OCI-LY7 (cell line): ENCODE data around the gene ANKRD45. TPM values are rescaled to one million over a fixed set of nuclear protein-coding genes. Genes with fewer than 3 reads are reported as not detected.
"Not testable (repeated sequence)": the region's sequence is repeated elsewhere in the genome, so short reads cannot be mapped to it uniquely, and the experiment has no call there.

ENCODE experiments used
- BruUV-seq: library from RNA; stranded (reverse); fragments of 400-500 nt; replicated peaks from 2 replicates; lab custom pipeline; 2021; lab: Mats Ljungman, UMichigan
- CTCF ChIA-PET: fragments of 300-600 bp; sonication (Branson Sonifier 250); formaldehyde crosslinking; loops from one replicate; lab custom pipeline; 2022; ENCODE audit warnings: antibody characterized with exemption; ENCODE audit not compliant: unreplicated experiment; lab: Charles Lee
- POLR2A ChIA-PET: fragments of 300-600 bp; sonication (Branson Sonifier 250); formaldehyde crosslinking; loops from one replicate; lab custom pipeline; 2022; ENCODE audit warnings: antibody characterized with exemption; lab: Charles Lee
- DNase-seq: peaks from one replicate; pipeline ENCODE4 v3.0.0-alpha.2; 2015; ENCODE audit warnings: low spot score
- H2AFZ ChIP-seq: fragments of 200-600 bp; sonication (generic), shearing (Covaris generic); 2 replicates; pipeline ENCODE4 v1.6.1; 2014; ENCODE audit warnings: mild to moderate bottlenecking, antibody characterized with exemption, low read length, moderate library complexity
- H3K27ac ChIP-seq: fragments of 200-600 bp; sonication (generic); 2 replicates; pipeline ENCODE4 v1.5.1; 2014; ENCODE audit warnings: mixed run types, low read depth, mild to moderate bottlenecking, moderate library complexity, low read length, inconsistent platforms; ENCODE audit not compliant: poor library complexity, severe bottlenecking
- H3K36me3 ChIP-seq: fragments of 200-600 bp; sonication (generic); 2 replicates; pipeline ENCODE4 v1.6.1; 2014; ENCODE audit warnings: mild to moderate bottlenecking, antibody characterized with exemption, low read length, moderate library complexity, mixed read lengths; ENCODE audit not compliant: insufficient read depth
- H3K4me1 ChIP-seq: fragments of 200-600 bp; sonication (generic); 2 replicates; pipeline ENCODE4 v1.5.1; 2014; ENCODE audit warnings: mild to moderate bottlenecking, low read length; ENCODE audit not compliant: insufficient read depth, poor library complexity, severe bottlenecking
- H3K4me2 ChIP-seq: fragments of 200-600 bp; sonication (generic); 2 replicates; pipeline ENCODE4 v1.6.1; 2014; ENCODE audit warnings: mild to moderate bottlenecking, low read length
- H3K4me3 ChIP-seq: fragments of 200-600 bp; sonication (generic); 2 replicates; pipeline ENCODE4 v1.5.1; 2014; ENCODE audit warnings: mild to moderate bottlenecking, low read depth, low read length; ENCODE audit not compliant: poor library complexity, severe bottlenecking
- H3K79me2 ChIP-seq: fragments of 200-600 bp; sonication (generic); 2 replicates; pipeline ENCODE4 v1.6.1; 2016; ENCODE audit warnings: low read depth, mild to moderate bottlenecking, low read length, moderate library complexity, mixed read lengths; ENCODE audit not compliant: insufficient read depth
- H3K9me2 ChIP-seq: fragments of 200-600 bp; sonication (generic); 2 replicates; pipeline ENCODE4 v1.6.1; 2016; ENCODE audit warnings: mild to moderate bottlenecking, low read length, mixed read lengths; ENCODE audit not compliant: insufficient read depth
- H3K9me3 ChIP-seq: fragments of 200-600 bp; sonication (generic); 2 replicates; pipeline ENCODE4 v1.6.1; 2014; ENCODE audit warnings: mild to moderate bottlenecking, mixed run types, low read length, mixed read lengths
- H4K20me1 ChIP-seq: fragments of 200-600 bp; sonication (generic); 2 replicates; pipeline ENCODE4 v1.6.1; 2014; ENCODE audit warnings: mild to moderate bottlenecking, antibody characterized with exemption, low read length, moderate library complexity, mixed read lengths; ENCODE audit not compliant: insufficient read depth
- CTCF ChIP-seq: fragments of 200-600 bp; sonication (generic); conservative IDR thresholded peaks from 2 replicates; pipeline ENCODE4 v1.5.1; 2014; ENCODE audit warnings: mild to moderate bottlenecking, antibody characterized with exemption, low read length, moderate library complexity, mixed read lengths
- EZH2phosphoT487 ChIP-seq: fragments of 200-600 bp; sonication (generic); IDR thresholded peaks from 2 replicates; pipeline ENCODE4 v1.6.1; 2018; ENCODE audit warnings: low read depth, borderline replicate concordance, mild to moderate bottlenecking, mixed run types, antibody characterized with exemption, low read length, moderate library complexity, mixed read lengths
- intact Hi-C: fragments of 100-400 bp; cut with micrococcal nuclease; formaldehyde crosslinking; loops from one replicate; pipeline ENCODE4 v1.10.0; 2022; ENCODE audit not compliant: unreplicated experiment
- total RNA-seq, 2 experiments: library from RNA; depleted of rRNA in 1 of 2; stranded (reverse); fragments of >200 nt in 1 of 2; shearing (Covaris generic) in 1 of 2; gene quantifications; 2 replicates each; pipeline ENCODE4 v1.2.3, GENCODE V29; 2014 to 2022

Gene ANKRD45
- total RNA-seq, 2 experiments from 2014 or later: 0.30 TPM; not detected in 1

GRCh38 chr1:173568483-173568882 is 101.2 kb downstream of the ANKRD45 start:
- H3K4me1 ChIP-seq: no peaks in the 10 kb centered on the region
- no peak for TF ChIP-seq CTCF
- TF ChIP-seq EZH2phosphoT487: no peak
- H3K9me2 ChIP-seq: no peaks in the 10 kb centered on the region
- H3K36me3 ChIP-seq: no peaks in the 10 kb centered on the region
- no peaks in the 10 kb centered on the region for H3K9me3 ChIP-seq
- ChIA-PET POLR2A (interaction anchor here (0.7 kb wide), 1 partner anchor 63 kb away, joined by 3 read pairs; no protein-coding TSS in a partner anchor), CTCF (no interaction called here)
- intact Hi-C loops: no loop called here
- no peak for DNase-seq
- H3K79me2 ChIP-seq: no peaks in the 10 kb centered on the region
- no TSS peak for BruUV-seq
- H3K4me3 ChIP-seq: no peak overlapping the region
- no peak overlapping the region for H3K4me2 ChIP-seq
- H4K20me1 ChIP-seq: no peaks in the 10 kb centered on the region
- no peak overlapping the region for H2AFZ ChIP-seq
- H3K27ac ChIP-seq: no peak overlapping the region

- H3K79me2 ChIP-seq, H4K20me1 ChIP-seq, H3K36me3 ChIP-seq, H3K9me3 ChIP-seq, H3K4me3 ChIP-seq, BruUV-seq, H3K4me2 ChIP-seq, H3K27ac ChIP-seq, H2AFZ ChIP-seq, H3K4me1 ChIP-seq, CTCF ChIA-PET, H3K9me2 ChIP-seq, DNase-seq: not testable (repeated sequence)
- intact Hi-C loops: loop anchor here (5.0 kb wide), 1 partner anchor 52 kb away; no protein-coding TSS in a partner anchor
- POLR2A ChIA-PET: interaction anchor here (0.7 kb wide), 1 partner anchor 36 kb away, joined by 4 read pairs; no protein-coding TSS in a partner anchor
Measured at GRCh38 chr1:173563846-173564245, 105.8 kb downstream of the ANKRD45 start.

- Histone ChIP-seq H3K9me2 (no peaks in the 10 kb centered on the region), H3K4me1 (no peaks in the 10 kb centered on the region), H2AFZ (no peak overlapping the region), H3K36me3 (no peaks in the 10 kb centered on the region), H3K79me2 (no peaks in the 10 kb centered on the region), H3K9me3 (no peaks in the 10 kb centered on the region), H3K4me3 (no peak overlapping the region), H4K20me1 (no peaks in the 10 kb centered on the region), H3K4me2 (no peak overlapping the region), H3K27ac (no peak overlapping the region)
- intact Hi-C loops: loop anchor here (5.0 kb wide), 1 partner anchor 51 kb away; no protein-coding TSS in a partner anchor
- DNase-seq: no peak
- TF ChIP-seq EZH2phosphoT487 (no peak), CTCF (no peak)
- no TSS peak for BruUV-seq
- ChIA-PET POLR2A (interaction anchor here (0.6 to 0.7 kb wide), 2 partner anchors 572 to 655 kb away, joined by 5 read pairs; no protein-coding TSS in a partner anchor), CTCF (no interaction called here)
Measured at GRCh38 chr1:173562813-173563212, 106.8 kb downstream of the ANKRD45 start.
